Trophoblast cell (in vitro differentiated cells and primary cell): ENCODE results near the gene EXOC3L2.
A peak's percentile ranks its signal among the peaks of the same experiment; 100 is the strongest.
"Not testable (repeated sequence)": the region's sequence is repeated elsewhere in the genome, so short reads cannot be mapped to it uniquely, and the experiment has no call there.

Experiments
- DNase-seq, 2 donors: peaks; one replicate each; pipeline ENCODE4 v3.0.0-alpha.2; 2016
- H2AFZ ChIP-seq: 2 replicates; pipeline ENCODE4 v1.6.1; 2013; ENCODE audit warnings: low read length, moderate library complexity, mild to moderate bottlenecking; ENCODE audit not compliant: insufficient read depth, poor library complexity
- H2AK5ac ChIP-seq: 2 replicates; pipeline ENCODE4 v1.6.1; 2013; ENCODE audit warnings: mild to moderate bottlenecking, low read length
- H2BK120ac ChIP-seq: 2 replicates; pipeline ENCODE4 v1.6.1; 2013; ENCODE audit warnings: low read length, mild to moderate bottlenecking, moderate library complexity; ENCODE audit not compliant: insufficient read depth, poor library complexity
- H2BK12ac ChIP-seq: 2 replicates; pipeline ENCODE4 v1.6.1; 2013; ENCODE audit warnings: mild to moderate bottlenecking, low read length, moderate library complexity
- H2BK5ac ChIP-seq: 2 replicates; pipeline ENCODE4 v1.6.1; 2013; ENCODE audit warnings: low read length, low read depth, moderate library complexity, mild to moderate bottlenecking; ENCODE audit not compliant: poor library complexity
- H3K14ac ChIP-seq: 2 replicates; pipeline ENCODE4 v1.6.1; 2013; ENCODE audit warnings: mild to moderate bottlenecking, low read length
- H3K18ac ChIP-seq: 2 replicates; pipeline ENCODE4 v1.6.1; 2013; ENCODE audit warnings: mild to moderate bottlenecking, low read length
- H3K23ac ChIP-seq: 2 replicates; pipeline ENCODE4 v1.6.1; 2013; ENCODE audit warnings: low read length
- H3K27ac ChIP-seq: 2 replicates; pipeline ENCODE4 v1.5.1; 2013; ENCODE audit warnings: low read depth, mild to moderate bottlenecking, inconsistent platforms, low read length, moderate library complexity
- H3K27me3 ChIP-seq: 2 replicates; pipeline ENCODE4 v1.6.1; 2013; ENCODE audit warnings: inconsistent platforms, mild to moderate bottlenecking, low read length, moderate library complexity; ENCODE audit not compliant: insufficient read depth
- H3K36me3 ChIP-seq, 2 experiments: 1 replicate in 1 of 2; 2 replicates in 1 of 2; pipeline ENCODE4 v1.6.1; 2013; ENCODE audit warnings: low read length in 2 of 2, mild to moderate bottlenecking in 2 of 2, moderate library complexity in 1 of 2; ENCODE audit not compliant: insufficient read depth in 2 of 2, control insufficient read depth in 1 of 2
- H3K4ac ChIP-seq: 2 replicates; pipeline ENCODE4 v1.6.1; 2013; ENCODE audit warnings: low read depth, mild to moderate bottlenecking, low read length, moderate library complexity
- H3K4me1 ChIP-seq, 2 experiments: 1 replicate in 1 of 2; 2 replicates in 1 of 2; pipeline ENCODE4 v1.6.1; 2013; ENCODE audit warnings: low read length in 2 of 2, mild to moderate bottlenecking in 2 of 2, moderate library complexity in 1 of 2; ENCODE audit not compliant: insufficient read depth in 2 of 2, control insufficient read depth in 1 of 2
- H3K4me2 ChIP-seq: 2 replicates; pipeline ENCODE4 v1.6.1; 2013; ENCODE audit warnings: inconsistent platforms, mild to moderate bottlenecking, low read length, moderate library complexity
- H3K4me3 ChIP-seq: 2 replicates; pipeline ENCODE4 v1.5.1; 2013; ENCODE audit warnings: mild to moderate bottlenecking, low read depth, low read length, inconsistent platforms
- H3K79me1 ChIP-seq: one replicate; pipeline ENCODE4 v1.6.1; 2013; ENCODE audit warnings: low read length
- H3K79me2 ChIP-seq: 2 replicates; pipeline ENCODE4 v1.6.1; 2013; ENCODE audit warnings: low read length, mild to moderate bottlenecking; ENCODE audit not compliant: control insufficient read depth, insufficient read depth, poor library complexity
- H3K9ac ChIP-seq: 2 replicates; pipeline ENCODE4 v1.6.1; 2013; ENCODE audit warnings: mild to moderate bottlenecking, low read length
- H3K9me3 ChIP-seq: 2 replicates; pipeline ENCODE4 v1.6.1; 2013; ENCODE audit warnings: low read depth, mild to moderate bottlenecking, control low read depth, inconsistent platforms, low read length; ENCODE audit not compliant: insufficient read depth
- H4K12ac ChIP-seq: 2 replicates; pipeline ENCODE4 v1.6.1; 2013; ENCODE audit warnings: low read depth, mild to moderate bottlenecking, low read length, moderate library complexity
- H4K8ac ChIP-seq: 2 replicates; pipeline ENCODE4 v1.6.1; 2013; ENCODE audit warnings: low read depth, mild to moderate bottlenecking, low read length, moderate library complexity
- H4K91ac ChIP-seq: one replicate; pipeline ENCODE4 v1.6.1; 2013; ENCODE audit warnings: low read depth, mild to moderate bottlenecking, low read length, moderate library complexity
- WGBS: extraction: QIAGEN DNeasy Blood & Tissue Kit; methylation state at CpG from one replicate; pipeline ENCODE4 v1.1.7; 2013; ENCODE audit warnings: missing lambda C conversion rate; ENCODE audit not compliant: insufficient read length, insufficient coverage; ENCODE audit errors: extremely low coverage; 5-methylcytosine and 5-hydroxymethylcytosine counted together

Gene EXOC3L2

GRCh38 chr19:45231891-45232290 lies 13.3 kb downstream of the EXOC3L2 start:
- Histone ChIP-seq H3K18ac (no peak overlapping the region), H2BK120ac (no peak overlapping the region), H3K79me1 (no peaks in the 10 kb centered on the region), H3K14ac (no peak overlapping the region), H3K4ac (no peak overlapping the region), H3K23ac (no peak overlapping the region), H3K4me3 (no peak overlapping the region), H2AK5ac (no peak overlapping the region), H3K27me3 (peaks cover 38% of the 10 kb centered on the region), H3K9me3 (peaks cover 2% of the 10 kb centered on the region), H3K36me3 (no peaks in the 10 kb centered on the region), H3K4me1 (peaks cover 0 to 2% of the 10 kb centered on the region in 2 experiments), H3K9ac (no peak overlapping the region), H3K79me2 (no peaks in the 10 kb centered on the region), H4K8ac (no peak overlapping the region), H2AFZ (no peak overlapping the region), H2BK12ac (no peak overlapping the region), H4K12ac (no peak overlapping the region), H3K4me2 (no peak overlapping the region), H2BK5ac (no peak overlapping the region), H4K91ac (no peak overlapping the region), H3K27ac (no peak overlapping the region)
- no peak for DNase-seq
- no CpG with 5 or more reads among the region's 3 CpGs for WGBS

GRCh38 chr19:45229056-45229455 lies 16.2 kb downstream of the EXOC3L2 start:
- not testable (repeated sequence) for H4K8ac ChIP-seq, H3K9me3 ChIP-seq, H2AFZ ChIP-seq, H3K79me2 ChIP-seq, H3K14ac ChIP-seq, H3K79me1 ChIP-seq, H3K4me3 ChIP-seq, H2BK5ac ChIP-seq, H3K4ac ChIP-seq, H2BK12ac ChIP-seq, H3K36me3 ChIP-seq, H3K23ac ChIP-seq, DNase-seq, H2BK120ac ChIP-seq, H3K9ac ChIP-seq, H3K27ac ChIP-seq, H3K4me1 ChIP-seq, H4K91ac ChIP-seq, H3K18ac ChIP-seq, H3K4me2 ChIP-seq, H2AK5ac ChIP-seq, H4K12ac ChIP-seq
- H3K27me3 ChIP-seq = peaks cover 18% of the 10 kb centered on the region
- no CpG with 5 or more reads among the region's 2 CpGs for WGBS

- Histone ChIP-seq H3K4me2 (no peak overlapping the region), H3K79me2 (no peaks in the 10 kb centered on the region), H2AFZ (no peak overlapping the region), H4K8ac (no peak overlapping the region), H3K14ac (no peak overlapping the region), H2BK120ac (no peak overlapping the region), H3K9me3 (peaks cover 3% of the 10 kb centered on the region), H3K27me3 (peaks cover 3% of the 10 kb centered on the region), H3K4me3 (no peak overlapping the region), H3K36me3 (no peaks in the 10 kb centered on the region), H3K4me1 (no peaks in the 10 kb centered on the region), H3K27ac (no peak overlapping the region), H2AK5ac (no peak overlapping the region), H3K23ac (no peak overlapping the region), H3K9ac (no peak overlapping the region), H3K79me1 (no peaks in the 10 kb centered on the region), H4K12ac (no peak overlapping the region), H4K91ac (no peak overlapping the region), H3K18ac (no peak overlapping the region), H2BK12ac (no peak overlapping the region), H2BK5ac (no peak overlapping the region), H3K4ac (no peak overlapping the region)
- no CpG with 5 or more reads among the region's 11 CpGs for WGBS
- DNase-seq = no peak
These were observed 20.6 kb downstream of the EXOC3L2 start for GRCh38 chr19:45224645-45225044.

GRCh38 chr19:45223879-45224278 lies 21.3 kb downstream of the EXOC3L2 start:
- H3K9me3 ChIP-seq = peaks cover 3% of the 10 kb centered on the region
- H4K12ac ChIP-seq = no peak overlapping the region
- H4K91ac ChIP-seq = no peak overlapping the region
- H3K18ac ChIP-seq = no peak overlapping the region
- WGBS = no CpG with 5 or more reads among the region's 5 CpGs
- no peak overlapping the region for H3K4me2 ChIP-seq
- no peak overlapping the region for H2BK12ac ChIP-seq
- H3K4ac ChIP-seq = no peak overlapping the region
- no peak overlapping the region for H3K4me3 ChIP-seq
- H3K79me1 ChIP-seq = no peaks in the 10 kb centered on the region
- H3K36me3 ChIP-seq = no peaks in the 10 kb centered on the region
- H2BK120ac ChIP-seq = no peak overlapping the region
- no peak overlapping the region for H3K9ac ChIP-seq
- H3K27ac ChIP-seq = no peak overlapping the region
- no peak overlapping the region for H2AK5ac ChIP-seq
- no peaks in the 10 kb centered on the region for H3K4me1 ChIP-seq
- H3K79me2 ChIP-seq = no peaks in the 10 kb centered on the region
- no peak overlapping the region for H2AFZ ChIP-seq
- H2BK5ac ChIP-seq = no peak overlapping the region
- no peak overlapping the region for H3K14ac ChIP-seq
- H3K23ac ChIP-seq = no peak overlapping the region
- H4K8ac ChIP-seq = no peak overlapping the region
- H3K27me3 ChIP-seq = peaks cover 3% of the 10 kb centered on the region
- peak; percentile 47 to 69 for DNase-seq
